HG03066 (cell line): ENCODE data around the gene MT1E.
"Not testable (repeated sequence)": the region's sequence is repeated elsewhere in the genome, so short reads cannot be mapped to it uniquely, and the experiment has no call there.

Source experiments
- ATAC-seq: cut with Tn5 transposase; IDR thresholded peaks from one replicate; pipeline ENCODE4 v1.9.1; 2021; ENCODE audit warnings: low read depth; ENCODE audit not compliant: unreplicated experiment

Gene MT1E

DNA sequence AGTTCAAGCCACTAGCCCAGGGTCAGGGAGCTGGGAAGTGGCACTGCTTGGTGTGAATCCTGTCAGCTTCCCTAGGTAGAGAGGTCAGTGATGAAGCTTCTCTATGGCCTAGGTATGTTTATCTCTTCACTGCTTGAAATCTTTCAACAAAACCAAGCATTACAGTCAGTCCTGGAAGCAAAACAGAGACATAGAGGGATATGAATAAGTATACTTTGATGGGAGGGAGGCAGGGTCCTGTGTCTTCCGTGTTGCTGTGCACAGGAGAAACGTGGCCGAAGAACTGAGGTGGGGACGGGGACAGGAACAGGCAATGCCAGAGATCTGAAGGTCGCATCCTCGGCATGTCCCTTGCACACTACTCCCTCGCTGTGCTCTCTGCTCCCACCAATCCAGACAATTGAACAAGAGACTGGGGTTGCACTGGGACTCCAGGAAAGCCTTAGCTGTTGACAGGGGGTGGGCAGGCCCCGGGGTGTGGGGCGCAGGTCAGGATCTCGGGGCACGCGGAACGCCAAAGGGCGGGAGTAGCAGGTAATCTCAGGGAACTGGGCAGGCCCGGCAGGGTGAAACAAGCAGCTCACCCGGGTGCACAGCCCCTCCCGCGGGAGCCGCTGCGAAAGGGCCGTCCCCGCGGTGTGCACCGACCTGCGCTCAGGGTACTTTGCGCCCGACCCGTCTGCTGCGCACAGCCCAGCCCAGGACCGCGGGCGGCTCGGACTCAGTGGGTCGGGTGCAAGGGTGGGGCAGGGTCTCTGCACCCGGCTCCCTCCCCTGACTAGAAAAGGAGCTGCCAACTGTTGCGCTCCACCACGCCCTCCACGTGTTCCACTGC lies 43.6 kb downstream of the MT1E start, which contains the start of gene MT1H:
Gene MT1H, plus strand, starts transcription at position 810 of the 835 bp plus-strand sequence. CDS start 71 bp downstream, outside the sequence.
- ATAC-seq, result no peak

DNA sequence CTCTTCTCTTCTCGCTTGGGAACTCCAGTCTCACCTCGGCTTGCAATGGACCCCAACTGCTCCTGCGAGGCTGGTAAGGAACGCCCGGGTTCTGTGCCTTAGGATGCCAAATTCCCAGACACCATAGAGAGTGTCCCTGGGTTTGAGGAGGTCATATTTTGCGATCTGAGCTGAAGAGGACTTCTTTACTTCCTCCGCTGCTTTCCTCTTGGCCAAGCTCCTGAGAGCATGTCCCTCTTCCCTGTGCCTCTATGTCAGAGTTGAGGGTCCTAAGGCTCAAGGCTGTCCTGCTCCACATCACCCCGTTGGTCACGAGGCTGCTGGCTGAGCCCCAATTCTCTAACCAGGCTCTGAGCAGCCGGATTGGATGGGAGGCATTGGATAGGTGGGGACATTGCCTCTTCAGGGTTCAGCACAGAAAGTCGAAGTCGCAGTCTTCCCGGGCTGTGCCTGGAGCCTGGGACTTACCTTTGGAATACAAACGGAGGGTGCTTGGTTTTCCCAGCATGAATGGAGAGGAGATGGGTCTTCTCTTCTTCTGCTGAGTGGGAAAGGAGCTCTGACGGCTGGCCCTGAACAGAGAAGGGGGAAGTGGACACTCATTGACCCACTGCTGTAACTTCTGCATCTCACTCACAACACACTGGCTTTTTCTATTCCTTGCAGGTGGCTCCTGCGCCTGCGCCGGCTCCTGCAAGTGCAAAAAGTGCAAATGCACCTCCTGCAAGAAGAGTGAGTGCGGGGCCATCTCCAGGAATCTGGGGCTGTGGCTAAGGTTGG lies 44.4 kb downstream of the MT1E start:
- no peak for ATAC-seq

DNA sequence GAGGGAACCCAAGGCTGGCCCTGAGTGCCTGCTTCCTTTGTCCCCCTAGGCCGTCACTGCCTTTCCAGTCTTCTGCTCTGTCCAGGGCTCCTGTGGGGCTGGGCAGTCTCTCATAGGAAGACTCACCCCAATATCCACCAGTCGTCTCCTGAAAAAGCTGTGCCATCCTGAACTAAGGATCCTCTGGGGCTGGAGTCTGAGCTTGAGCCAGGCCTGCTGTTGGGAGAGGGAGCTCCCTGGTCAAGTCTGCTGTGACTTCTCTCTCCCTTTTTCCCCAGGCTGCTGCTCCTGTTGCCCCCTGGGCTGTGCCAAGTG lies 45.0 kb downstream of the MT1E start:
- ATAC-seq, result no peak

DNA sequence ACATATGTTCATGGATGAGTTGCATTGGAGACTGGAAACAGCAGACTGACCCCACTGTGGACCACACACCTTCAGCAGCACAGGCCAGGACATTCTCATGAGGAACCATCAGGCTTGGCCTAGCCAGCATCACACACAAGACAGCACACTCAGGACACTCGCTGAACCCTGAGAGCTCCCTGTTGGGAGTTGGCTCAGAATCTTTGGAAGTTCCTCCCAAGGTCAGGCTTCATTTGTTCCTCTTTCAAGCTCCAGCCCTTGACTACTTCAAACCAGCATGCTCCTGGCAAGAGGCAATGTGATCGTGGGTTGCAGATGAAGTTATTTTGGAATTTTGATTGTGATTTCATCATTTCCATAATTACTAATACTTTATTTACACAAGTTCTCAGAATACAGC lies 46.1 kb downstream of the MT1E start:
- ATAC-seq, result not testable (repeated sequence)

DNA sequence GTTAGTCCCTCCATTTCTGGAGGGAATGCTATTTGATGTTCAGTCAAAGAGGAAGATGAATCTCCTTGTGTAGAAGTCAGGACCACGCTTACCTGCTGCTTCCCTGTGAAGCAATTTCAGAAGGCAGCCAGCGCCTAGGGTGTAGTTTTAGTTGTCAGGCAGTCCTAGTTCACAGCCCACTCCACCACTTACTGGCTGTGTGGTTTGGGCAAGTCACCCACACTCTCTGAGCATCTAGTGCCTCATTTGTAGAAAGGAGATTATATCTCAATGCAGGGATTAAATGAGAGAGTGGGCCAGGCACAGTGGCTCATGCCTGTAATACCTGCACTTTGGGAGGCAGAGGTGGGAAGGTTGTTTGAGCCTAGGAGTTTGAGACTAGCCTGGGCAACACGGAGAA lies 46.6 kb downstream of the MT1E start:
- ATAC-seq, result not testable (repeated sequence)

DNA sequence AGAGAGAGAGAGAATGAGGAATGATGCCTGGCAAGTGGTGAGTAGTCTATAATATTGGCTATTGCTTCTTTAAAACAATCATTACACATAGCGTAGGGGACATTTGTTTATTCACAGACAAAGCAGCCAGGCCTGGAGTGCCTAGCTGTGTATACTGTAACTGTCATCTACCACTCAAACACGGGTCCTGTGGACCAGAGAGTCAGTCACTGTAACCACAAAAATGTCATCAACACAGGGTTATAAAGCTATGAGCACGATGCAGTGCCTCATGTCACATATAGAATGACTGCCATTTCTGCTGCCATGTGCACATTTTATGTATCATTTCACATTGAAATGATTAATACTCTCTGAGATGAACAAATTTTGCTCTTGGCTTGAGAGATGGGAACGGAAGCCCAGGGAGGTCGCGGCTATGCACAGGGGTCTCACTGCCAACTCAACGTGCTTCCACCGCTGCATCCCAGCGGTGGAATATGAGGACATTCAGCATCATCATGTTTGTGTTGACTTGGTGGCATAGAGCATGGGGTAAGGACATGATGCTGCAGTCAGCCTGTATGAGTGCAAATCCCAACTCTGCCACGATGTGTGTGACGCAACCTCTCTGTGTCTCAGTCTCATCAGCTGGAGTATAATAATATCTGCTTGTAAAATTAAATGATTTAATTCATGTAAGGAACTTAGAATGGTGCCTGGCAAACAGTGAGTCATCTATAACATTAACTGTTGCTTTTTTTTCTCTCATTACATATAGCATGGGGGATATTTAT lies 47.4 kb downstream of the MT1E start:
- ATAC-seq, result no peak

DNA sequence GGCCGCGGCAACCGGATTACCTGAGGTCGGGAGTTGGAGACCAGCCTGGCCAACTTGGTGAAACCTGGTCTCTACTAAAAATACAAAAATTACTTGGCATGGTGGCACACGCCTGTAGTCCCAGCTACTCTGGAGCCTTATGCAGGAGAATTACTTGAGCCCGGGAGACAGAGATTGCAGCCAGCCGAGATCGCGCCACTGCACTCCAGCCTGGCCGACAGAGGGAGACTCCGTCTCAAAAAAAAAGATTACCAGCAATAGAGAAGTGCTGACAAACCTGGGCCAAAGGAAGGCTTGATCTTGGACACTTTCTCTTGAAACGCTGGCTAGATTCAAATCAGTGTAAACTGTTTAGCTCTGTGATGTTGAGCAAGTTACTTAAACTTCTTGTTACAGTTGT lies 48.3 kb downstream of the MT1E start:
- ATAC-seq, result no peak

DNA sequence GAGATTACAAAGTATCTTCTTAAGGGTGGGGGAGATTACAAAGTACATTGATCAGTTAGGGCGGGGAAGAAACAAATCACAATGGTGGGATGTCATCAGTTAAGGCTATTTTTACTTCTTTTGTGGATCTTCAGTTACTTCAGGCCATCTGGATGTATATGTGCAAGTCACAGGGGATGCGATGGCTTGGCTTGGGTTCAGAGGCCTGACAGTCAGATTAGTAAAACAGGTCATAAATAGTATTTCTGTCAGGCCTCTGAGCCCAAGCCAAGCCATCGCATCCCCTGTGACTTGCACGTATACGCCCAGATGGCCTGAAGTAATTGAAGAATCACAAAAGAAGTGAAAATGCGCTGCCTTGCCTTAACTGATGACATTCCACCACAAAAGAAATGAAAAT lies 49.0 kb downstream of the MT1E start:
- ATAC-seq, result not testable (repeated sequence)

DNA sequence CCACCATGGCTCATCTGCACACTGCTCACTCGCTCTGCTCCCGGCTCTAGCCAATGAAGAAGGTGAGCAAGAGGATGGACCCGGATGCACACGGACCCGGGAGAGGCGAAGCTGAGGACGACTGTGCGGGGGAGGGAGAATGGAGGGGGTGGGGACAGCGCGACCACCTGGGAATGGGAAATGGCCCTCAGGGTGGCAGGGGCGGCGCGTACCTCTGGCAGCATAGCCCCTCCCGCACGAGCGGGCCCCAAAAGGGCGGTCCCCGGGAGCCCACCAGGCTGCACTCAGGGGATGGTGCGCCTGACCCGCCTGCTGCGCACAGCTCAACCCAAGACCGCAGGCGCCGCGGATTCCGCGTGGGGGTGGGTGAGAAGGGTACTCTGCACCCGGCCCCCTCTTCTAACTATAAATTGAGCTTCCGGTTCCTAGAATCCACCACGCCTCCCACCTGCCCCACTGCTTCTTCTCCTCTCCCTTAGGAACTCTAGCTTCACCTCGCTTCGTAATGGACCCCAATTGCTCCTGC lies 50.2 kb downstream of the MT1E start:
- ATAC-seq, result no peak
